Measurements from ENCODE around the gene SLC6A15.
A peak's percentile ranks its signal among the peaks of the same experiment; 100 is the strongest.

The SLC6A15 gene

DNA sequence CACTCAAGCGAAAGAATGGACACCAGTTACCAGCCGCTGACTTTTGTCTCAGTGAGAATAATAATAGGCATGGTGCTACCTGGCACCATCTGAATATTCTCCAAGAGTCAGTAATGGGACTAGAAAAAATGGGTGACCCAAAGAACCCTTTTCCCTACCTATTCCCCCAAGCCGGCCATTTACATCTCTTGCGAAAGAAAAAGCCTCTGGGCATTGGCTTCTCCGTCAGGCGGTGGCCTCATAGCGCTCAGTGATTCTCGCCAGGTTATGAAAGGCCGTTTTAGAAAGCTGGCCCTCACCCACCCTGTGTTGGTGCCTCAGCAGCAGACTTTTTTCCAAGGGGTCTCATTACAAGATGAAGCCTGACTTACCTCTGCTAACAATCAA is 523 bp upstream of the SLC6A15 start:
- Histone ChIP-seq H4K91ac (ENCODE audit: low read depth, low read length, poor library complexity) (no peak overlapping the region), H3K27me3 (ENCODE audit: control insufficient read depth in 3 of 3, insufficient read depth in 3 of 3, low read depth in 1 of 3, low read length in 3 of 3) (no peaks in the 10 kb centered on the region), H2BK5ac (ENCODE audit: low read length) (peak overlapping the region; percentile 10), H3K18ac (ENCODE audit: low read length) (peak overlapping the region; percentile 76), H3K79me1 (ENCODE audit: low read depth, low read length) (peaks cover 1% of the 10 kb centered on the region), H2BK120ac (ENCODE audit: low read depth, low read length) (no peak overlapping the region), H2AK5ac (ENCODE audit: low read depth, low read length) (no peak overlapping the region), H3K4me1 (ENCODE audit: control insufficient read depth in 2 of 2, insufficient read depth in 1 of 2, low read depth in 1 of 2, low read length in 2 of 2) (peaks cover 0 to 4% of the 10 kb centered on the region in 2 donors), H3K9me3 (replicated peaks in 1 of 2; ENCODE audit: control insufficient read depth in 2 of 2, insufficient read depth in 1 of 2, low read depth in 1 of 2, low read length in 2 of 2) (no peaks in the 10 kb centered on the region), H3K14ac (ENCODE audit: low read length) (no peak overlapping the region), H2BK12ac (ENCODE audit: low read length) (no peak overlapping the region), H3K4me3 (ENCODE audit: low read length in 2 of 2) (peak overlapping the region; percentile 84 to 85), H3K23ac (ENCODE audit: low read depth, low read length, poor library complexity) (no peak overlapping the region), H3K4me2 (ENCODE audit: insufficient read depth, low read length, poor library complexity, severe bottlenecking) (peak overlapping the region; percentile 98), H3K9ac (ENCODE audit: low read depth, low read length, poor library complexity) (no peak overlapping the region), H3K36me3 (replicated peaks in 1 of 2; ENCODE audit: control insufficient read depth in 2 of 2, insufficient read depth in 2 of 2, low read length in 2 of 2) (no peaks in the 10 kb centered on the region), H3K27ac (replicated peaks; ENCODE audit: low read length) (no peak overlapping the region), H3K4ac (ENCODE audit: low read length) (no peak overlapping the region), H2AFZ (ENCODE audit: low read length) (peak overlapping the region; percentile 97), H2BK15ac (ENCODE audit: low read length) (no peak overlapping the region), H4K8ac (ENCODE audit: low read depth, low read length) (no peak overlapping the region)
- no peak for DNase-seq (ENCODE audit: low spot score)
- no CpG with 5 or more reads among the region's 9 CpGs for WGBS, 2 donors (ENCODE audit: extremely low coverage in 2 of 2, insufficient read length in 2 of 2, insufficient replicate concordance in 1 of 2)

DNA sequence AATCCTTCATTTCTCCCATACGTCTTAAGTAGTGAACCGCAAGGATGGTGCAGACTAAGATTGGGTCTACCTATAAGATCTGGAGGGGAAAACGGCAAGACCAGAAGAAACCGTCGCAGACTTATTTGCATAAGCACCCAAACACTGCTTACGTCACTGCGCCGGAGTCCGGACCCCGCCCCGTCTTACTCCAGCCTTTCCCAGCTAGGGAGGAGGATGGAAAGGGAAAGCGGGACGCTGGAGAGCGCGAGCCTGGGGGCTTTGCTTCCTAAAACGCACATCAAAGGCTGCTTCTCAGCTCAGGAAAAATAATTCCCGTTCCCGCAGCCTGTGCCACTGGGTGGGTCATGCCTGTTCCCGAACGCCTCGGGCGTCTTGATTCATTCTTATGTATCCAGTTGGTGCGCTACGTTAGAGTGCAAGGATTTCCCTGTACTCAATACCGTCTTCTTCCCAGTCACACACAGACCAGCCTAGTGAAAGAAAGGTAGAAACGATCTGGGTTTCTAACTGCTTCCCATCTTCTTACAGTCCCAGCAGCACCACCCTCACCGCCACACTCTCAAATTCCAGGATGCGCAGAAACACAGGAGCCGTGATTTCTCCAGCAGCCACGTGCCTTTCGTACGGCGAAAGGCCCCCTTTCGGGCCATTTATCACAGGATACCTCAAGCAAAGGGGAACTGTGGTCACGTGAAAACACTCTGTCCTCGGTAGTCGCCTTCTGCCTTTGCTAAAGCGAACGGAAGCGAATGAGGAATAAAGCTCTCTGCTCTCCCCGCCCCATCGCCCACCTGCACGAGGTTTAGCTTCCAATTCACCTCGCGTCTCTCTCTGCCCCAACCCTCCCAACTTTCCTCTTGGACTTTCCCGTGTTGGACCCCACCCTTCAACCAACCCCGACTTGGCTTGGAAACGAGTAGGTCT is 1.1 kb downstream of the SLC6A15 start:
- H3K18ac ChIP-seq (ENCODE audit: low read length), result peak overlapping the region; percentile 94
- H3K9me3 ChIP-seq (replicated peaks in 1 of 2; ENCODE audit: control insufficient read depth in 2 of 2, insufficient read depth in 1 of 2, low read depth in 1 of 2, low read length in 2 of 2), result no peaks in the 10 kb centered on the region
- H3K27me3 ChIP-seq (ENCODE audit: control insufficient read depth in 3 of 3, insufficient read depth in 3 of 3, low read depth in 1 of 3, low read length in 3 of 3), result no peaks in the 10 kb centered on the region
- H4K8ac ChIP-seq (ENCODE audit: low read depth, low read length), result no peak overlapping the region
- H3K4me1 ChIP-seq (ENCODE audit: control insufficient read depth in 2 of 2, insufficient read depth in 1 of 2, low read depth in 1 of 2, low read length in 2 of 2), result peaks cover 0 to 4% of the 10 kb centered on the region in 2 donors
- H2AK5ac ChIP-seq (ENCODE audit: low read depth, low read length), result no peak overlapping the region
- H3K36me3 ChIP-seq (replicated peaks in 1 of 2; ENCODE audit: control insufficient read depth in 2 of 2, insufficient read depth in 2 of 2, low read length in 2 of 2), result no peaks in the 10 kb centered on the region
- peak overlapping the region; percentile 75 for H3K9ac ChIP-seq (ENCODE audit: low read depth, low read length, poor library complexity)
- H3K23ac ChIP-seq (ENCODE audit: low read depth, low read length, poor library complexity), result no peak overlapping the region
- DNase-seq (ENCODE audit: low spot score), result peak; percentile 72
- H2BK5ac ChIP-seq (ENCODE audit: low read length), result peak overlapping the region; percentile 10
- WGBS, 2 donors (ENCODE audit: extremely low coverage in 2 of 2, insufficient read length in 2 of 2, insufficient replicate concordance in 1 of 2), result no CpG with 5 or more reads among the region's 48 CpGs
- H2BK15ac ChIP-seq (ENCODE audit: low read length), result peak overlapping the region; percentile 20
- H2BK120ac ChIP-seq (ENCODE audit: low read depth, low read length), result no peak overlapping the region
- peak overlapping the region; percentile 97 for H2AFZ ChIP-seq (ENCODE audit: low read length)
- H3K4me2 ChIP-seq (ENCODE audit: insufficient read depth, low read length, poor library complexity, severe bottlenecking), result peak overlapping the region; percentile 98
- H2BK12ac ChIP-seq (ENCODE audit: low read length), result no peak overlapping the region
- H3K4me3 ChIP-seq (ENCODE audit: low read length in 2 of 2), result peak overlapping the region; percentile 84 to 85
- H4K91ac ChIP-seq (ENCODE audit: low read depth, low read length, poor library complexity), result no peak overlapping the region
- peak overlapping the region; percentile 65 for H3K27ac ChIP-seq (replicated peaks; ENCODE audit: low read length)
- no peaks in the 10 kb centered on the region for H3K79me1 ChIP-seq (ENCODE audit: low read depth, low read length)
- no peak overlapping the region for H3K4ac ChIP-seq (ENCODE audit: low read length)
- H3K14ac ChIP-seq (ENCODE audit: low read length), result peak overlapping the region; percentile 95

DNA sequence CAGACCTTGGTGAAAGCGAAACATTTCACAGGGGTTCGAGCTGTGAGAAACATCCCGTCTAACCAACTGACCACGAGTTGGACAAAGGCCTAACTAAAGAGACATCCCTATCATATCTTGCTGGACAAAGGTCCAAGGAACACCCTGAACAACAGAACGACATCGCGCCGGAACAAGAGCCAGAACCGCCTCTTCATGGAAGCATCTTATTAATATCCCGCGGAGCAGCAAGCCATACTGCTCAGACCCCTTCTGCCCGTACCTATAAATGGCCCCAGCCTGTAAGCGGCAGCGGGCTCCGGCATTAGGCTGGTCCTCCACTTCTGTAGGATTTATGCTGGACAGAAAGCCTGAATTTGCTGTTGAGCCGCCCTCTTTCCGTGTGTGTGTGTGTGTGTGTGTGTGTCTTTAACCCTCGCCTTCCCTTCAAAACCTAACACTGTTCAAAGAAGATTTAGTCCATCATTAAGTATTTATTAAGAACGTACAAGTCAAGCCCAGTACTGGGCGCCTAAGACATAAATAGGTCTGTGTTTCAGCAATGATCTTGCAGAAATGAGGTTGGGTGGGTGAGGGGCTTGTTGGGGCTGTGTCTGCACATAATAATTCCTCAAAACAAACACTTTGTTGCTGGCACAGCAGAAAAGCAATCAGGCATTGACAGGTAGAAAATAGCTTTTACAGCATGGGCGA is 1.9 kb downstream of the SLC6A15 start:
- no CpG with 5 or more reads among the region's 21 CpGs for WGBS, 2 donors (ENCODE audit: extremely low coverage in 2 of 2, insufficient read length in 2 of 2, insufficient replicate concordance in 1 of 2)
- Histone ChIP-seq H4K91ac (ENCODE audit: low read depth, low read length, poor library complexity) (no peak overlapping the region), H2AK5ac (ENCODE audit: low read depth, low read length) (no peak overlapping the region), H3K23ac (ENCODE audit: low read depth, low read length, poor library complexity) (no peak overlapping the region), H2BK12ac (ENCODE audit: low read length) (no peak overlapping the region), H2AFZ (ENCODE audit: low read length) (peak overlapping the region; percentile 97), H3K18ac (ENCODE audit: low read length) (no peak overlapping the region), H2BK15ac (ENCODE audit: low read length) (no peak overlapping the region), H3K4me2 (ENCODE audit: insufficient read depth, low read length, poor library complexity, severe bottlenecking) (peak overlapping the region; percentile 98), H3K14ac (ENCODE audit: low read length) (no peak overlapping the region), H3K9ac (ENCODE audit: low read depth, low read length, poor library complexity) (no peak overlapping the region), H3K4ac (ENCODE audit: low read length) (no peak overlapping the region), H3K4me3 (ENCODE audit: low read length in 2 of 2) (peak overlapping the region; percentile 84 to 85), H2BK5ac (ENCODE audit: low read length) (no peak overlapping the region), H3K79me1 (ENCODE audit: low read depth, low read length) (no peaks in the 10 kb centered on the region), H3K36me3 (replicated peaks in 1 of 2; ENCODE audit: control insufficient read depth in 2 of 2, insufficient read depth in 2 of 2, low read length in 2 of 2) (no peaks in the 10 kb centered on the region), H4K8ac (ENCODE audit: low read depth, low read length) (no peak overlapping the region), H2BK120ac (ENCODE audit: low read depth, low read length) (no peak overlapping the region), H3K27me3 (ENCODE audit: control insufficient read depth in 3 of 3, insufficient read depth in 3 of 3, low read depth in 1 of 3, low read length in 3 of 3) (no peaks in the 10 kb centered on the region), H3K9me3 (replicated peaks in 1 of 2; ENCODE audit: control insufficient read depth in 2 of 2, insufficient read depth in 1 of 2, low read depth in 1 of 2, low read length in 2 of 2) (no peaks in the 10 kb centered on the region), H3K4me1 (ENCODE audit: control insufficient read depth in 2 of 2, insufficient read depth in 1 of 2, low read depth in 1 of 2, low read length in 2 of 2) (peaks cover 0 to 4% of the 10 kb centered on the region in 2 donors), H3K27ac (replicated peaks; ENCODE audit: low read length) (no peak overlapping the region)
- DNase-seq (ENCODE audit: low spot score), result no peak

DNA sequence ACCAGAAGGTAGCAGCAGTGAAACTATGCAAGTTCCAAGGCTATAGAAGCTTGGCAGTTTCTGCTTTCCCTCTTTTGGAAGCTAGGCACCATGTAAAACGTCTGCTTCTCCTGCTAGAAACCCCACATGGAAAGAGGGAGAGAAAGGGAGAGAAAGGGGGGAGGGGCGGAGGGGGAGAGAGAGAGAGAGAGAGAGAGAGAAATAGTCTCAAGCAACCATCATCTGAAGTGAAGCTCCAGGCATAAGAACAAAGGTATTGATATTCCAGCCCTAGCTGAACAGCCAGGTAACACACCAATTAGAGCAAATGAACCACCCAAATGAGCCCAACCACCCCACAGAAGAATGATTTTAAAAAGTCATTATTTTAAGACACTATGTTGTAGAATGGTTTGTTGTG is 8.5 kb downstream of the SLC6A15 start:
- no peak for DNase-seq (ENCODE audit: low spot score)
- Histone ChIP-seq H2AFZ (ENCODE audit: low read length) (no peak overlapping the region), H3K79me1 (ENCODE audit: low read depth, low read length) (no peaks in the 10 kb centered on the region), H3K27me3 (ENCODE audit: control insufficient read depth in 3 of 3, insufficient read depth in 3 of 3, low read depth in 1 of 3, low read length in 3 of 3) (no peaks in the 10 kb centered on the region), H4K8ac (ENCODE audit: low read depth, low read length) (no peak overlapping the region), H2BK12ac (ENCODE audit: low read length) (no peak overlapping the region), H3K9me3 (replicated peaks in 1 of 2; ENCODE audit: control insufficient read depth in 2 of 2, insufficient read depth in 1 of 2, low read depth in 1 of 2, low read length in 2 of 2) (no peaks in the 10 kb centered on the region), H2BK15ac (ENCODE audit: low read length) (no peak overlapping the region), H3K4me1 (ENCODE audit: control insufficient read depth in 2 of 2, insufficient read depth in 1 of 2, low read depth in 1 of 2, low read length in 2 of 2) (no peaks in the 10 kb centered on the region), H3K4me3 (ENCODE audit: low read length in 2 of 2) (no peak overlapping the region), H3K23ac (ENCODE audit: low read depth, low read length, poor library complexity) (no peak overlapping the region), H2AK5ac (ENCODE audit: low read depth, low read length) (no peak overlapping the region), H4K91ac (ENCODE audit: low read depth, low read length, poor library complexity) (no peak overlapping the region), H3K9ac (ENCODE audit: low read depth, low read length, poor library complexity) (no peak overlapping the region), H3K14ac (ENCODE audit: low read length) (no peak overlapping the region), H3K27ac (replicated peaks; ENCODE audit: low read length) (no peak overlapping the region), H3K4ac (ENCODE audit: low read length) (no peak overlapping the region), H3K18ac (ENCODE audit: low read length) (no peak overlapping the region), H3K4me2 (ENCODE audit: insufficient read depth, low read length, poor library complexity, severe bottlenecking) (no peak overlapping the region), H3K36me3 (replicated peaks in 1 of 2; ENCODE audit: control insufficient read depth in 2 of 2, insufficient read depth in 2 of 2, low read length in 2 of 2) (no peaks in the 10 kb centered on the region), H2BK5ac (ENCODE audit: low read length) (no peak overlapping the region), H2BK120ac (ENCODE audit: low read depth, low read length) (no peak overlapping the region)
- WGBS, 2 donors (ENCODE audit: extremely low coverage in 2 of 2, insufficient read length in 2 of 2, insufficient replicate concordance in 1 of 2), result no CpG with 5 or more reads among the region's 2 CpGs
